H1 (cell line): Measurements from ENCODE around the gene PDYN. TPM values are rescaled to one million over a fixed set of nuclear protein-coding genes. Genes with fewer than 3 reads are reported as not detected.

ENCODE experiments used
- CTCF ChIA-PET: fragments of 300-600 bp; sonication (Branson Sonifier 250); formaldehyde crosslinking; loops from one replicate; lab custom pipeline; 2021; ENCODE audit not compliant: partially characterized antibody; lab: Charles Lee
- POLR2A ChIA-PET: fragments of 300-600 bp; sonication (Branson Sonifier 250); formaldehyde crosslinking; loops from one replicate; lab custom pipeline; 2021; ENCODE audit warnings: inconsistent platforms; ENCODE audit not compliant: partially characterized antibody; lab: Charles Lee
- DNase-seq, 2 experiments: peaks; one replicate each; pipeline versions ENCODE4 v3.0.0 to v3.0.0-alpha.2; 2010 to 2022; ENCODE audit warnings: low spot score in 2 of 2, low read depth in 1 of 2, mixed read lengths in 1 of 2
- FAIRE-seq: peaks from 2 replicates; lab custom pipeline; 2011; peaks lifted over from hg19 to GRCh38; lab: Jason Lieb, UNC
- H2AFZ ChIP-seq: 2 replicates; pipeline ENCODE4 v1.8.1; 2012; ENCODE audit warnings: low read length, inconsistent platforms
- H2AK5ac ChIP-seq: 2 replicates; pipeline ENCODE4 v1.6.1; 2013; ENCODE audit warnings: low read depth, low read length
- H2BK120ac ChIP-seq: replicated peaks from 2 replicates; pipeline ENCODE3; 2013; ENCODE audit warnings: low read depth, low read length, inconsistent platforms
- H2BK12ac ChIP-seq: 2 replicates; pipeline ENCODE4 v1.6.1; 2013; ENCODE audit warnings: low read depth, low read length
- H2BK15ac ChIP-seq: 2 replicates; pipeline ENCODE4 v1.6.1; 2013; ENCODE audit warnings: low read length
- H2BK20ac ChIP-seq: 2 replicates; pipeline ENCODE4 v1.6.1; 2013; ENCODE audit warnings: low read length
- H2BK5ac ChIP-seq: 2 replicates; pipeline ENCODE4 v1.6.1; 2013; ENCODE audit warnings: low read depth, low read length
- H3K14ac ChIP-seq: 2 replicates; pipeline ENCODE4 v1.6.1; 2013; ENCODE audit warnings: inconsistent platforms; ENCODE audit not compliant: insufficient read length
- H3K18ac ChIP-seq: 2 replicates; pipeline ENCODE4 v1.6.1; 2013; ENCODE audit warnings: low read length; ENCODE audit errors: extremely low read depth
- H3K23ac ChIP-seq: 2 replicates; pipeline ENCODE4 v1.6.1; 2013; ENCODE audit warnings: inconsistent platforms; ENCODE audit not compliant: insufficient read length
- H3K23me2 ChIP-seq: 2 replicates; pipeline ENCODE4 v1.6.1; 2013; ENCODE audit warnings: low read depth, low read length
- H3K27ac ChIP-seq: 2 replicates; pipeline ENCODE4 v1.6.1; 2011; ENCODE audit warnings: low read depth, low read length, inconsistent platforms
- H3K27me3 ChIP-seq, 4 experiments: replicated peaks in 1 of 4; 1 replicate in 1 of 4; 2 replicates in 3 of 4; pipeline versions ENCODE4 v1.6.1 to v1.8.1; 2011 to 2013; ENCODE audit warnings: low read length in 3 of 4, mild to moderate bottlenecking in 3 of 4, inconsistent platforms in 2 of 4, mixed read lengths in 2 of 4, moderate library complexity in 1 of 4; ENCODE audit not compliant: control insufficient read depth in 3 of 4, insufficient read depth in 3 of 4; ENCODE audit errors: extremely low read depth in 1 of 4
- H3K36me3 ChIP-seq, 4 experiments: 2 replicates each; pipeline versions ENCODE4 v1.6.1 to v1.8.1; 2011 to 2013; ENCODE audit warnings: mild to moderate bottlenecking in 4 of 4, low read length in 3 of 4, moderate library complexity in 2 of 4, control low read depth in 1 of 4, inconsistent platforms in 1 of 4; ENCODE audit not compliant: insufficient read depth in 4 of 4, control insufficient read depth in 2 of 4
- H3K4ac ChIP-seq: replicated peaks from 2 replicates; pipeline ENCODE3; 2013; ENCODE audit warnings: low read length, low read depth, mixed read lengths, inconsistent platforms; ENCODE audit not compliant: insufficient read length
- H3K4me1 ChIP-seq, 4 experiments: replicated peaks in 1 of 4; 1 replicate in 1 of 4; 2 replicates in 3 of 4; pipeline versions ENCODE4 v1.6.1 to v1.8.1; 2011 to 2013; ENCODE audit warnings: low read length in 3 of 4, inconsistent platforms in 2 of 4, mixed read lengths in 1 of 4; ENCODE audit not compliant: insufficient read depth in 4 of 4, control insufficient read depth in 3 of 4
- H3K4me2 ChIP-seq, 2 experiments: 2 replicates each; pipeline versions ENCODE4 v1.6.1 to v1.8.1; 2011 to 2013; ENCODE audit warnings: low read depth in 2 of 2, low read length in 2 of 2, control low read depth in 1 of 2, inconsistent platforms in 1 of 2, mild to moderate bottlenecking in 1 of 2; ENCODE audit not compliant: insufficient read depth in 1 of 2
- H3K4me3 ChIP-seq, 4 experiments: fragments of 200-600, 300-600 bp in 1 of 4; sonication (generic), shearing (Covaris generic), sonication (Bioruptor Twin) in 1 of 4; 2 replicates each; pipeline versions ENCODE4 v1.5.1 to v1.8.1; 2011 to 2016; ENCODE audit warnings: low read length in 4 of 4, low read depth in 3 of 4, control low read depth in 2 of 4, inconsistent platforms in 2 of 4, mild to moderate bottlenecking in 2 of 4, mixed read lengths in 1 of 4, moderate library complexity in 1 of 4; ENCODE audit not compliant: insufficient read depth in 2 of 4; ENCODE audit errors: extremely low read depth in 1 of 4
- H3K56ac ChIP-seq: replicated peaks from 2 replicates; pipeline ENCODE3; 2013; ENCODE audit warnings: low read depth, mild to moderate bottlenecking, mixed read lengths, low read length, inconsistent platforms; ENCODE audit not compliant: insufficient read length
- H3K79me1 ChIP-seq: 2 replicates; pipeline ENCODE4 v1.6.1; 2013; ENCODE audit warnings: low read depth, low read length, control low read depth
- H3K79me2 ChIP-seq, 2 experiments: 2 replicates each; pipeline versions ENCODE4 v1.6.1 to v1.8.1; 2012 to 2013; ENCODE audit warnings: low read length in 2 of 2, mild to moderate bottlenecking in 2 of 2, inconsistent platforms in 1 of 2; ENCODE audit not compliant: insufficient read depth in 2 of 2, control insufficient read depth in 1 of 2
- H3K9ac ChIP-seq, 4 experiments: replicated peaks in 1 of 4; 1 replicate in 1 of 4; 2 replicates in 3 of 4; pipeline versions ENCODE4 v1.6.1 to v1.8.1; 2011 to 2013; ENCODE audit warnings: low read depth in 3 of 4, low read length in 3 of 4, control low read depth in 2 of 4, mild to moderate bottlenecking in 2 of 4, moderate library complexity in 2 of 4, inconsistent platforms in 1 of 4; ENCODE audit errors: extremely low read depth in 1 of 4
- H3K9me3 ChIP-seq, 2 experiments: 2 replicates each; pipeline versions ENCODE4 v1.6.1 to v1.8.1; 2012 to 2013; ENCODE audit warnings: mild to moderate bottlenecking in 2 of 2, moderate library complexity in 2 of 2, control low read depth in 1 of 2, inconsistent platforms in 1 of 2, low read depth in 1 of 2, low read length in 1 of 2, mixed read lengths in 1 of 2; ENCODE audit not compliant: insufficient read depth in 2 of 2
- H4K20me1 ChIP-seq, 2 experiments: replicated peaks in 1 of 2; 2 replicates each; pipeline versions ENCODE3 to v1.8.1; 2011 to 2013; ENCODE audit warnings: inconsistent platforms in 2 of 2, low read length in 2 of 2, mild to moderate bottlenecking in 1 of 2; ENCODE audit not compliant: insufficient read depth in 2 of 2, control insufficient read depth in 1 of 2
- H4K5ac ChIP-seq: 2 replicates; pipeline ENCODE4 v1.6.1; 2013; ENCODE audit warnings: low read length, low read depth, mixed read lengths, inconsistent platforms; ENCODE audit not compliant: insufficient read length
- H4K8ac ChIP-seq: 2 replicates; pipeline ENCODE4 v1.8.0; 2013; ENCODE audit warnings: mild to moderate bottlenecking, moderate library complexity, low read length, inconsistent platforms; ENCODE audit not compliant: insufficient read depth; ENCODE audit errors: extremely low read depth
- H4K91ac ChIP-seq: replicated peaks from 2 replicates; pipeline ENCODE3; 2013; ENCODE audit warnings: low read length, mixed read lengths, inconsistent platforms; ENCODE audit not compliant: insufficient read length
- ASH2L ChIP-seq: fragments of 200-600, 300-600 bp; sonication (generic); IDR thresholded peaks from one replicate; pipeline ENCODE4 v1.7.1; 2017; ENCODE audit warnings: low read length
- CBX8 ChIP-seq: fragments of 300-800, 300-1000 bp; sonication (generic); IDR thresholded peaks from 2 replicates; pipeline ENCODE4 v1.7.1; 2016; ENCODE audit warnings: low read depth, low read length, borderline replicate concordance
- CHD1 ChIP-seq: IDR thresholded peaks from 2 replicates; pipeline ENCODE4 v1.6.1; 2012; ENCODE audit warnings: low read depth, low read length, improper control_type of control experiment
- KDM1A ChIP-seq: fragments of 200-600, 300-600 bp; sonication (generic); IDR thresholded peaks from 2 replicates; pipeline ENCODE4 v1.7.1; 2016; ENCODE audit warnings: mild to moderate bottlenecking, low read length, borderline replicate concordance
- KDM4A ChIP-seq: IDR thresholded peaks from one replicate; pipeline ENCODE4 v1.7.1; 2012; ENCODE audit warnings: low read depth, mild to moderate bottlenecking, moderate library complexity, low read length, inconsistent platforms; ENCODE audit not compliant: severe bottlenecking
- NANOG ChIP-seq: IDR thresholded peaks from 2 replicates; pipeline ENCODE4 v1.6.1; 2011; ENCODE audit warnings: low read length, low read depth, mild to moderate bottlenecking, inconsistent platforms; ENCODE audit not compliant: insufficient read depth, poor library complexity, severe bottlenecking
- POLR2A ChIP-seq, 2 experiments: IDR thresholded peaks; 1 replicate in 1 of 2; 2 replicates in 1 of 2; pipeline ENCODE4 v1.6.1; 2011; ENCODE audit warnings: low read depth in 2 of 2, low read length in 2 of 2, mild to moderate bottlenecking in 2 of 2; ENCODE audit errors: control extremely low read depth in 1 of 2
- WGBS, 2 experiments: shearing (Covaris generic) in 1 of 2; methylation state at CpG; one replicate each; pipeline versions ENCODE4 v1.1.6 to v1.1.7; 2013 to 2015; ENCODE audit warnings: low lambda C conversion rate in 2 of 2, mixed read lengths in 2 of 2, inconsistent platforms in 1 of 2, low coverage in 1 of 2, missing lambda C conversion rate in 1 of 2; ENCODE audit not compliant: insufficient replicate concordance in 2 of 2, insufficient coverage in 1 of 2, insufficient read length in 1 of 2; ENCODE audit errors: extremely low coverage in 1 of 2, missing lambda C conversion rate in 1 of 2; 5-methylcytosine and 5-hydroxymethylcytosine counted together
- polyA plus RNA-seq, 7 experiments: library from polyadenylated mRNA; depleted of rRNA in 3 of 7; stranded (reverse) in 5 of 7; unstranded in 2 of 7; fragments of >200 nt in 5 of 7; fragments of 200-250 nt in 2 of 7; gene quantifications; 1 replicate in 5 of 7; 2 replicates in 1 of 7; 4 replicates in 1 of 7; pipeline versions ENCODE4 v1.2.1 to v1.2.3, GENCODE V29; 2011 to 2013; ENCODE audit warnings: missing spikeins in 2 of 7, mixed read lengths in 2 of 7
- total RNA-seq: library from RNA; stranded (reverse); fragmentation: NEBNext Ultra II Directional; extraction: Animal tissue kit (Norgen Biotek cat#: 25700); gene quantifications from 2 replicates; pipeline ENCODE4 v1.2.1, GENCODE V29; 2021
- TF ChIP-seq, protein P1 (sequence below): IDR thresholded peaks from 2 replicates; pipeline ENCODE4 v1.6.1; 2012; ENCODE audit warnings: inconsistent platforms

PDYN gene
- total and polyA plus RNA-seq, 2 of the 8 experiments (the other 6 are each of a cell fraction or from before 2014, with no cell fraction given): 0.54 to 0.60 TPM

DNA sequence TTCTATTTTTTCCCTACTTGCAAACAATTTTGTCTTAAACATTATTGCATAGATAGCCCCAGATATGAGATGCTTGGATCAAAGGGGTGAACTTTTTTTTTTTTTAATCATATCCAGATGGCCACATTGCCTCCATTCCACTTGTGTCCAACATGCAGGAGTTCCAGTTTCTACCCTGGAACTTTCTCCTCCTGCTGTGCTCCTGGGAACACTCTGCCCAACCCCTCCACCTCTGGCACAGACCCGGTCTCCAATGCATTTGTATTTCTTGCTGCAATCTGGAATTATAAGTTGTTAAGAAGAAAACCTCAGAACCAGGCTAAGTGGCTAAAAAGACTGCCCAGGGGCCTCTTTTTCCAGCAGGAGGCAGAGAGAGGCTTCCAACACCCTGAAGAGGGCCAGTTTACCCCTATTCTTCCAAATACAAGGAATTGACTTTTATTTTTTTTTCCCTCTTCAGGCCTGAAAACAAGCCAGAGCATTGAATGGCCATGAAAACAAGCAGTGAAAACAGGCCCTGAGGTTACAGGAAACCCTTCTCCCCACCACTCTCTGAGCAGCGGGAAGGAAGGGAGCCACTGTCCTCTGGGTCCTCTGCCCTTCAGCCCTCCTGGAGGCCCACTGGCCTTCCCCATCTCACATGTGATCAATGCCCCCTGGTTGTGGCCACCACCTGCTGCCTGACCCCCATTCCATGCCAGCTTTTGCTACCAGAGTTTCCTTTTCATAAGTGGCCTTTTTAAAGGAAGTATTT lies 44.3 kb downstream of the PDYN start:
- Histone ChIP-seq H3K4me1 (peaks cover 4 to 29% (median 13%) of the 10 kb centered on the region in 4 experiments; a peak in 6 of 7 replicates), H3K23me2 (peaks cover 4% of the 10 kb centered on the region; the same call in 1 of the 2 replicates), H2BK12ac (peak overlapping the region; percentile 80), H2BK5ac (no peak overlapping the region), H3K4ac (no peak overlapping the region), H3K23ac (no peak overlapping the region), H3K18ac (no peak overlapping the region; the same call in 1 of the 2 replicates), H4K8ac (no peak overlapping the region), H3K79me2 (no peaks in the 10 kb centered on the region), H4K91ac (no peak overlapping the region), H2BK120ac (no peak overlapping the region), H3K56ac (no peak overlapping the region), H2BK20ac (no peak overlapping the region), H3K27ac (no peak overlapping the region), H3K79me1 (no peaks in the 10 kb centered on the region), H3K27me3 (peaks cover 0 to 28% (median 16%) of the 10 kb centered on the region in 4 experiments; a peak in 6 of 7 replicates), H3K14ac (no peak overlapping the region), H3K36me3 (no peaks in the 10 kb centered on the region), H3K4me3 (no peak overlapping the region), H2BK15ac (no peak overlapping the region), H2AFZ (no peak overlapping the region), H3K9me3 (no peaks in the 10 kb centered on the region), H4K20me1 (no peaks in the 10 kb centered on the region), H3K9ac (no peak overlapping the region), H4K5ac (no peak overlapping the region), H2AK5ac (0 out of 2 replicates have a peak overlapping the region, but pooled peaks have one; percentile 65), H3K4me2 (no peak overlapping the region)
- WGBS, 2 experiments: 71% methylated on average over 2 of the region's 2 CpGs; no CpG with 5 or more reads in 1 of the 2 experiments
- DNase-seq: no peak
- no peak for TF ChIP-seq KDM4A
- TF ChIP-seq, protein P1, sequence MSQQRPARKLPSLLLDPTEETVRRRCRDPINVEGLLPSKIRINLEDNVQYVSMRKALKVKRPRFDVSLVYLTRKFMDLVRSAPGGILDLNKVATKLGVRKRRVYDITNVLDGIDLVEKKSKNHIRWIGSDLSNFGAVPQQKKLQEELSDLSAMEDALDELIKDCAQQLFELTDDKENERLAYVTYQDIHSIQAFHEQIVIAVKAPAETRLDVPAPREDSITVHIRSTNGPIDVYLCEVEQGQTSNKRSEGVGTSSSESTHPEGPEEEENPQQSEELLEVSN: no peak
- TF ChIP-seq NANOG: no peak
- TF ChIP-seq POLR2A (IDR thresholded peaks at IDR 0.05; ENCODE audit: control extremely low read depth in 1 of 2, low read depth in 2 of 2, low read length in 2 of 2): no peak
- TF ChIP-seq CHD1: no peak
- no peak for TF ChIP-seq CBX8
- no peak for TF ChIP-seq ASH2L
- no peak for TF ChIP-seq KDM1A
- ChIA-PET CTCF (interaction anchor here (0.6 to 9.9 kb wide), 5 partner anchors 15 to 382 kb away, joined by 3 to 51 read pairs (median 3); no protein-coding TSS in a partner anchor), POLR2A (interaction anchor here (0.7 kb wide), 1 partner anchor 108 kb away, joined by 4 read pairs; no protein-coding TSS in a partner anchor)
- FAIRE-seq: no peak
